Measurements from ENCODE around the gene OPN4.
"Not testable (repeated sequence)": the region's sequence is repeated elsewhere in the genome, so short reads cannot be mapped to it uniquely, and the experiment has no call there.

OPN4 gene, protein sequence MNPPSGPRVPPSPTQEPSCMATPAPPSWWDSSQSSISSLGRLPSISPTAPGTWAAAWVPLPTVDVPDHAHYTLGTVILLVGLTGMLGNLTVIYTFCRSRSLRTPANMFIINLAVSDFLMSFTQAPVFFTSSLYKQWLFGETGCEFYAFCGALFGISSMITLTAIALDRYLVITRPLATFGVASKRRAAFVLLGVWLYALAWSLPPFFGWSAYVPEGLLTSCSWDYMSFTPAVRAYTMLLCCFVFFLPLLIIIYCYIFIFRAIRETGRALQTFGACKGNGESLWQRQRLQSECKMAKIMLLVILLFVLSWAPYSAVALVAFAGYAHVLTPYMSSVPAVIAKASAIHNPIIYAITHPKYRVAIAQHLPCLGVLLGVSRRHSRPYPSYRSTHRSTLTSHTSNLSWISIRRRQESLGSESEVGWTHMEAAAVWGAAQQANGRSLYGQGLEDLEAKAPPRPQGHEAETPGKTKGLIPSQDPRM

DNA sequence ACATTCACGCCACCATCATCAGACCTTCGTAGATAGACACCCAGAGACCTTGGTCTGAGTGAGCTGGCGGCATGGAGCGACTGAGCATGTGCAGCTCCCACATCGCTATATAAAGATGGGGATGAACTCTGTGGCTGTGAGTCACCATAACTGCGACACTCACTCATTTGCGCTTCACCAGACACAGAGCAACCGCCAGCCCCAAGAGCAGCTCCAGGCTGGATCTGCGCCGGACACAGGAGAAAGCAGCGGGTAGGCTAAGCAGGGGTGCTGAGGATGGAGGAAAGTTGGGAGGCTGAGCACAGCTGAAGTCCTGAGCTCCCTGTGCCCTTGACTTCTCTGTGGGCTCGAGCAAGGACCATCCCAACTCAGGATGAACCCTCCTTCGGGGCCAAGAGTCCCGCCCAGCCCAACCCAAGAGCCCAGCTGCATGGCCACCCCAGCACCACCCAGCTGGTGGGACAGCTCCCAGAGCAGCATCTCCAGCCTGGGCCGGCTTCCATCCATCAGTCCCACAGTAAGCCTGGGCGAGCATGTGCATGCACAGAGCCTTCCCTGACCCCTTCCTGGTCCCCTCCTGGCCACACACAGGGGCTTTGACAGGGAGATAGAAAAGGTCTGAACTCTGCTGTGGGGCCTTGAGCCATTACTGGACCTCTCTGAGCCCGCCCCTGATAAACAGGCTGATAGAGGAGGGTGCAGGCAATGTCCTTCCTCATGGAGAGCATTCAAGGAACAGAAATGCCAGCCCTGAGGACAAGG lies at the start of gene OPN4:
Gene OPN4, plus strand, starts transcription at position 137 of the 762 bp plus-strand sequence. Its CDS starts 237 bp downstream, at position 374.
- no peak for DNase-seq

GRCh38 chr10:86607674-86608073 lies 46.7 kb upstream of the OPN4 start:
- DNase-seq = no peak

DNA sequence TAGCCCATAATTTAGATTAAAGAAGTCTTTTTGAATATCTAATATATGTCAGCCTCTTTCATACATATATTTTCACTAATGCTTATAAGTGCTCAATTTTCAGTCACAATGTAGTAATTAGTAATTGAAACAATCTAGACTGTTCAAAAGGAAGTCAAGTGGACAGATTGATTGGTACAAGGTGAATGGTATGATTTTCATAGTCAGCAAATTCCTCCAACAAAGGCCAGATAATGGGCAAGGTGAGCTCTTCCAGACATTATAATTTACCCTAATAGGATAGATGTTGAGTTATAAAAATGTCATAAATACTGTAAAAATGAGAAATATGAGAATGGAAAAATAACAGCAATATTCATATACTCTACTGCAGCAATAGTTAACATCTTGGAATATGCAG lies 44.4 kb upstream of the OPN4 start:
- DNase-seq = no peak

DNA sequence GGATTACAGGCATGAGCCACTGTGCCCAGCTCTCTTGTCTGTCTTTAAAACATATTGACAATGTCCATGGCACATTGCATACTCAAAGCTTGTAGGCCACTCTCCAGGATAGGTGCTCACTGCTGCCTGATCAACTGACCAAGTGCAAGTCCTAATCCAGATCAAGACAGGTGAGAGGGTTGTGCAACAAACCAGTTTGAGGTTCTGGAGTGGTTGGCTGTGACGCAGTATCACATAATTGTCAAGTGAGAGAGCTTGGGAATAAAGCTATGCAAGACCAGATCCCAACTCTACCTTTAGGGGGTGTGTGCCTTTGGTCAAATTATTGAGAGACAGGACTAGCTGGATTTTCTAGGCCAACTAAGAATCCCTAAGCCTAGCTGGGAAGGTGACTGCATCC lies 43.0 kb upstream of the OPN4 start:
- no peak for DNase-seq

GRCh38 chr10:86613096-86613495 lies 41.3 kb upstream of the OPN4 start:
- no peak for DNase-seq

- DNase-seq = no peak
Observed at GRCh38 chr10:86613905-86614304, 40.4 kb upstream of the OPN4 start.

DNA sequence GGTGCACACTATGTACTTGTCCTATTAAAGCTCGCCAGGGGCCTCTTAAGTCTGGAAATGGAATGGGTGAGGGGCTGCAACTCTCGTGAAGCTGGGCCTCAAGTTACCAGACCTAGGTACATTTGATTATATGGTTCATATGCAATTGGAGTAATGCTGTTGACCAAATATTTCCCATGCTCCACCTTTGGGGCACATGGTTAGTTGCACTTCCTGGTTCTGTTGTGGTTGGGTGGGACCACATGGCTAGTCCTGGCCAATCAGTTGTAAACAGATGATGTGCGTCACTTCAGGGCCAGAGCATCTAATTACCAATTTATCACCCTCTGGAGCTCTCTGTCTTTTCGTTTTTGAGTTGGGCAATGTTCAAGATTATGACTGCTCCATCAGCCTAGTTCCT lies 39.5 kb upstream of the OPN4 start:
- DNase-seq = no peak

- not testable (repeated sequence) for DNase-seq
Observed at GRCh38 chr10:86617278-86617677, 37.1 kb upstream of the OPN4 start.

GRCh38 chr10:86628311-86628710 lies 26.0 kb upstream of the OPN4 start:
- DNase-seq = no peak

DNA sequence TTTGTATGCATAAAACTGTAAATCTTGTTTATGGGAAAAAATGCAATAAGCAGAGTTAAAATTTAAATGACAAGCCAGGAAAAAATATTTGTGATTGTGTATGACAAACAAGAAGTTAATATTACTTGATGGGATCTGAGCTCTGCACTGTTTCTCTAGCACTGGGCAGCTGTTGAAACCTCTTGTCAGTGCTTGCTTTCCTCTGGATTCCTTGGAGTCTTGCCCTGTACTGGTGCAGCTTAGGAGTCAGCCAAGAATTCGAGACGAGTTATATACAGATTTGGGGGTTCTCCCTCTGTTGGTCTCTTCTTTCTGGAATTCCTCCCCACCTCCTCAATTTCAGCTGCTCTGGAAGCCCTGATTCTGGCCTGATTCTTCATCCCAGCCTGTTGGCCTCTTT lies 24.3 kb upstream of the OPN4 start:
- no peak for DNase-seq

GRCh38 chr10:86632009-86632800 lies 22.1 kb upstream of the OPN4 start:
- no peak for DNase-seq

- DNase-seq = no peak
Observed at GRCh38 chr10:86632951-86633350, 21.4 kb upstream of the OPN4 start.

- DNase-seq = no peak
Observed at GRCh38 chr10:86635402-86635801, 18.9 kb upstream of the OPN4 start.

DNA sequence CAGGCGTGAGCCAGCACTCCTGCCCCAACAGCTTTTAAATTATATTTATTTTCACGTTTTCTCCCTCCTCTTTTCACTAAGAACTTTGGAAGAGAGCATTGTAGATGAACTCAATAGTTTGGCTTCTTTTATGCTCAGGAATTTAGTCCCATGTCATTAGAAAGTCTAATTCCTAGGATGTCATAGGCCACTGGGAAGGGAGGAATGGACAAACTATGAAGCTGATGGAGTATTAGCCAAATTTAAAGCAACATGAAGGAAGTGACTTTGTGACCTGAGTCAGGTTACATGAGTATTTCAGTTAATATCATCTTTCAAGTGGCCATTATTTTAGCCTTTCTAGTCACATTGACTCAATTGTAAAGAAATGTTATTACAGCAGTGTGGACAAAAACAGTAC lies 18.0 kb upstream of the OPN4 start:
- DNase-seq = no peak

GRCh38 chr10:86642021-86642420 lies 12.3 kb upstream of the OPN4 start:
- DNase-seq = no peak

- no peak for DNase-seq
Observed at GRCh38 chr10:86642499-86642898, 11.8 kb upstream of the OPN4 start.

GRCh38 chr10:86644152-86644793 lies 10.1 kb upstream of the OPN4 start:
- no peak for DNase-seq

GRCh38 chr10:86644794-86645445 lies 9.4 kb upstream of the OPN4 start:
- no peak for DNase-seq

DNA sequence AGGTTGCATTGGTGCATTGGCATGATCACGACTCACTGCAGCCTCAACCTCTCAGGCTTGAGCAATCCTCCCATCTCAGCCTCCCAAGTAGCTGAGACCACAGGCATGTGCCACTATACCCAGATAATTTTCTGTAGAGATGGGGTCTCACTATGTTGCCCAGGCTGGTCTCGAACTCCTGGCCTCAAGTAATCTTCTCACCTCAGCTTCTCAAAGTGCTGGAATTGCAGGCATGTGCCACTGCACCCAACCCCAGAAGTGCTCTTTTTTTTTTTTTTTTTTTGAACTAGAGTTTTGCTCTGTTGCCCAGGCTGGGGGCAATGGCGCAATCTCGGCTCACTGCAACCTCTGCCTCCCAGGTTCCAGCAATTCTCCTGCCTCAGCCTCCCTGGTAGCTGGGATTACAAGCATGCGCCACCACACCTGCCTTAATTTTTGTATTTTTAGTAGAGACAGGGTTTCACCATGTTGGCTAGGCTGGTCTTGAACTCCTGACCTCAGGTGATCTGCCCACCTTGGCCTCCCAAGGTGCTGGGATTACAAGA lies 8.7 kb upstream of the OPN4 start:
- DNase-seq = not testable (repeated sequence)

DNA sequence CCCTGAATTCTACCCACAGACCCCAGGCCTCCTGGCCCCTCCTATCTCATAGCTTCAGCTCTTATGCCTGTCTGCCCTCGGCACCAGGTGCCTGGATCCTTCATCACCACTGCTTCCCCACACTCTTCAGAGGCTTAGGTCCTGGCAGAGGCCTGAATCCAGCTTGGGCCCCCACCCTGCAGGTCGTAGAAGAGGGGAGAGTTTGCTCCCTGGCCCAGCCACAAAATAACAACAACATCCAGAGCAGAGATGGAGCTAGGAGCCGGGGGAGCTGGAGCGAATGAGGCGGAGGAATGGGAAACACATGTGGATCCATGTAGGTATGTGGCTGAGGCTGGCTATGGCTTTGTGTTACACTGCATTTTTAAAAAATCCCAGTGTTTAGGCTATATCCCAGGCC lies 7.8 kb upstream of the OPN4 start:
- DNase-seq = no peak

DNA sequence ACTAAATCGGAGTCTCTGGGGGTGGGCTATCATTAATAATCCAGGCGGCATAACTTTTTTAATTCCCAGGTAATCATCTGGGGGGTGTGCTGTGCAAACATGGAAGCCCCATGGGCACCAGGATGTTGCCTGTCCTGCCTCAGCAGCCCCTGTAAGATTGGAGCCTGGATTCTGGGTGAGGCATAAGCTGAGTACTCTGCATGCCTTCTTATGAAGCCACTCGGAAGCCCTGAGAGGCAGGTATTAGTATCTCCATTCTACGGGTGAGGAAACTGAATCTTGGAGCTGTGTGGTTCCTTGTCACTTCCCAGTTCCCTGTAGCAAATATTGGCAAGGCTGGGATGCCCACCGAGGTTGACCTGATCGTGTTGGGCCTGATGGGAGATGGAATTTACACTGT lies 7.4 kb upstream of the OPN4 start:
- DNase-seq = no peak

All from NCI-H1048 (cell line).